Subcutaneous adipose tissue (tissue), 4 donors: ENCODE results near the gene ZNF853. TPM values are rescaled to one million over a fixed set of nuclear protein-coding genes. Genes with fewer than 3 reads are reported as not detected.

Experiments
- total RNA-seq, 4 donors: library from RNA; depleted of rRNA; stranded (reverse); fragments of >200 nt; gene quantifications; one replicate each; pipeline ENCODE4 v1.1.0, GENCODE V29; 2016
- TF ChIP-seq, protein P1 (sequence below): fragments of 450-650 bp; IDR thresholded peaks from one replicate; pipeline ENCODE4 v1.5.1; 2016; ENCODE audit warnings: low read depth, mild to moderate bottlenecking, control low read depth, antibody characterized with exemption, moderate library complexity

Gene ZNF853
- 1 to 10 TPM; 2.8 to 4.9 (median 4.6) TPM for total RNA-seq

DNA sequence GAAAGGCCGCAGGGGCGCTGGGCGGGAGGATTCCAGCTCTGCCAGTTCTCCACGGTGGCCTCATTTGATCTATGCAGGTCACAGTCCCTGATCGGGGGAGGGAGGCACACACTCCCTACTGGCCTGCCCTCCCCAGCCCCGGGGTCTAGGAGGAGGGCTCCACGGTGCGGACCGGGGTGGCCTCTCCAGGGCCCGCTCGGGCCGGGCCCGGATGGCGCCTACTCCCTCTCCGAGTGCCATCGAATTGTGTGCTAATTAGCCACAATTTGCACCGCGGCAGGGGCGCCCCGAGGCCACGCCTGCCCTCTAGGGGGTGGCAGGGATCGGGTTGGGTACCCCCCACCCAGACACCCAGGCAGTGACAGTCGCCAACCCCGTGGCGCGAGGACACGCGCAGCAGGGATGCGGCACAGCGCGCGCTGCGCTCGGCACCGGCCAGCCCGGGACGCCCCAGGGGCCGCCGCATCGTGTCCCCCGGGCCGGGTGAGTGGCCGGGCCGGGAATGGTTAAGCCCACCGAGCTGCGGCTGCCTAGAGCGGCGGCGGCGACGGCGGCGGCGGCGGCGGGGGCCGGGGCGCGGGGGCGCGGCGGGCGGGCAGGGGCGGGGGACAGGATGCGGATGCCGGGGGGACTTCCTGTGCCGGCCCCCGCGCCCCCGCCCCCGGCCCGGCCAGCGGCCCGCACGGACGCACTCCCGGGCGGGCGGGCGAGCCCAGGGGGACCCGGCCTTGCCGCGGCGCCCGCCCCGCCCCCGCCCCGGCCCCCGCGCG lies at the start of gene ZNF853:
Gene ZNF853, plus strand, starts transcription at position 658 of the 770 bp plus-strand sequence. CDS start 565 bp downstream, outside the sequence.
- TF ChIP-seq, protein P1, sequence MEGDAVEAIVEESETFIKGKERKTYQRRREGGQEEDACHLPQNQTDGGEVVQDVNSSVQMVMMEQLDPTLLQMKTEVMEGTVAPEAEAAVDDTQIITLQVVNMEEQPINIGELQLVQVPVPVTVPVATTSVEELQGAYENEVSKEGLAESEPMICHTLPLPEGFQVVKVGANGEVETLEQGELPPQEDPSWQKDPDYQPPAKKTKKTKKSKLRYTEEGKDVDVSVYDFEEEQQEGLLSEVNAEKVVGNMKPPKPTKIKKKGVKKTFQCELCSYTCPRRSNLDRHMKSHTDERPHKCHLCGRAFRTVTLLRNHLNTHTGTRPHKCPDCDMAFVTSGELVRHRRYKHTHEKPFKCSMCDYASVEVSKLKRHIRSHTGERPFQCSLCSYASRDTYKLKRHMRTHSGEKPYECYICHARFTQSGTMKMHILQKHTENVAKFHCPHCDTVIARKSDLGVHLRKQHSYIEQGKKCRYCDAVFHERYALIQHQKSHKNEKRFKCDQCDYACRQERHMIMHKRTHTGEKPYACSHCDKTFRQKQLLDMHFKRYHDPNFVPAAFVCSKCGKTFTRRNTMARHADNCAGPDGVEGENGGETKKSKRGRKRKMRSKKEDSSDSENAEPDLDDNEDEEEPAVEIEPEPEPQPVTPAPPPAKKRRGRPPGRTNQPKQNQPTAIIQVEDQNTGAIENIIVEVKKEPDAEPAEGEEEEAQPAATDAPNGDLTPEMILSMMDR = no peak

DNA sequence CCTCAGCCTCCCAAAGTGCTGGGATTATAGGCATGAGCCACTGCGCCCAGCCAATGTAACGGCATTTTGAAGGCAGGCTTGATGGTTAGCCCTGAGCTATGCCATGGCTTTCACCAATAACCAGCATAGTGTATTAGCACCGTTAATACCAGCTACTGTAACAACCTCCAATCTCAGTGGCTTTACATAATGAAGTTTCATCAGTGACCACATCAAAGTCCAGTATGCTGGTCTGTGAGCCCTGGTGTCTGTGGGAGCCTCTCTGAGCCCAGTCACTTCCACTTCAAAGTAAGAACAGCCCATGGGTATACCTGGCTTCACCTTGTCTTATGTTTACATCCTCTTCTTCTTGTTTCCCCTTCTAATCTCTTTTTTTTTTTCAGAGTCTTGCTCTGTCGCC lies 49.8 kb upstream of the ZNF853 start:
- TF ChIP-seq, protein P1 = no peak

DNA sequence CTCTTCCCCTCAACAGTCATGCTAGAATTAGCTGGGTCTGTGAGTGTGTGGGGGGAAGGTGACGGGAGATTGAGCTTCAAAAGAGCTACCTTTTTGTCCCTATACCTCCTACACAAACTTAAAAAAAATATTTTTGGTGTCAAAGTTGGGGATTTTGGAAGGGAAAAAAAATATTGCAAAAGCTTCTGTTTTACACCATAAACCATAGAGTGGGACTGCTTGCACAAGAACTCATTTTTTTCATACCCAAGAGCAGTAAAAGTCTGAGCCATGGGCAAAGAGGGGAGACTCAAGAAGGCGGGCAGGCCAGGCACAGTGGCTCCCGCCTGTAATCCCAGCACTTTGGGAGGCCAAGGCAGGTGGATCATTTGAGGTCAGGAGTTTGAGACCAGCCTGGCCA lies 47.5 kb upstream of the ZNF853 start:
- TF ChIP-seq, protein P1 = no peak

DNA sequence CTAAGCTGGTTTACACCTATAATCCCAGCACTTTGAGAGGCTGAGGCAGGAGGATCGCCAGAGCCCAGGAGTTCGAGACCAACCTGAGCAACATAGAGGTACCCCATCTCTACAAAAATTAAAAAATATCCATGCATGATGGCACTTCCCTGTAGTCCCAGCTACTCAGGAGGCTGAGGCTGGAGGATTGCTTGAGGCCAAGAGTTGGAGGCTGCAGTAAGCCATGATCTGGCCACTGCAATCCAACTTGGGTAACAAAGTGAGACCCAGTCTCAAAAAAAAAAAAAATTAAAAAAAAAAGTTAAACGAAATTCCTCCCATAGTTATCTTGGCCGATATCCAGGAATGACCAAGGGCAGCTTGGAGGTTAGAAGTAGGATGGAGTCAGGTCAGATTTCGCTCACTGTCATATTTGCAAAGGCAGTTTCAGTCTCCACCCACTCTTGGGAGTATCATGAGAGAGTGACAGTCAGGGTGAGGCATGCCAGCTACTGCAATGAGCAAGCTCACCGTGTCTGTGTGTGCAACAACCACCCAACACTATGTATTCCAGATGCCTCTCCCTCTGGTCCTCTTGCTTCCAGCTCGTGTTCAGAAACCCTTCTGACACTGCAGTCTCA lies 44.1 kb upstream of the ZNF853 start:
- TF ChIP-seq, protein P1 = no peak

DNA sequence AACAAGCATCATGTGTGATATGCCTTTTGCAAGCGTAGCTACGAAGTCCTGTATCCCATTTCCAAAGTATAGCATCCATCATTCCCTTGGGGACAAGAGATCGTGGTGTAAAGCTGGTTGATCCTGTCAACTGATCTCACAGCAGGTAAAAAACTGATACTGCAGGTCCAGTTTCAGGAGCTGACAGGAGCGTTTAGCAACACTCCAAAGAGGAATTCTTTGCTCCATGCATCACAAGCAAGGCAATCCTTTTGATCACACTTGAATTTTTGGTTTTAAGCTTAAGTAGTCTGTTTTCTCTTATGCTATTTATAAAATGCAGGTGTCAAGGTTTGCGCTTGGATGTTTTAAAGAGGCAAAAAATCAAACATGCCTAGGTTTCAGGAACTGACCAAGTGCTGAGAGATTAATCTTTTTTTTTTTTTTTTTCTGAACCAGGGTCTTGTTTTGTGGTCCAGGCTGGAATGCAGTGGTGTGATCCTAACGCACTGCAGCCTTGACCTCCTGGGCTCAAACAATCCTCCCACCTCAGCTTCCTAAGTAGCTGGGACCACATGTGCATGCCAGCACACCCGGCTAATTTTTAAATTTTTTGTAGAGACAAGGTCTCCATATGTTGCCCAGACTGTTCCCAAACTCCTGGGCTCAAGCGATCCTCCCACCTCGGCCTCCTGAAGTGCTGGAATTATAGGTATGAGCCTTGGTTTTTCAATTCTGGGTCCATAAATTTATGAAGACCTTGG lies 40.0 kb upstream of the ZNF853 start:
- TF ChIP-seq, protein P1 = no peak

DNA sequence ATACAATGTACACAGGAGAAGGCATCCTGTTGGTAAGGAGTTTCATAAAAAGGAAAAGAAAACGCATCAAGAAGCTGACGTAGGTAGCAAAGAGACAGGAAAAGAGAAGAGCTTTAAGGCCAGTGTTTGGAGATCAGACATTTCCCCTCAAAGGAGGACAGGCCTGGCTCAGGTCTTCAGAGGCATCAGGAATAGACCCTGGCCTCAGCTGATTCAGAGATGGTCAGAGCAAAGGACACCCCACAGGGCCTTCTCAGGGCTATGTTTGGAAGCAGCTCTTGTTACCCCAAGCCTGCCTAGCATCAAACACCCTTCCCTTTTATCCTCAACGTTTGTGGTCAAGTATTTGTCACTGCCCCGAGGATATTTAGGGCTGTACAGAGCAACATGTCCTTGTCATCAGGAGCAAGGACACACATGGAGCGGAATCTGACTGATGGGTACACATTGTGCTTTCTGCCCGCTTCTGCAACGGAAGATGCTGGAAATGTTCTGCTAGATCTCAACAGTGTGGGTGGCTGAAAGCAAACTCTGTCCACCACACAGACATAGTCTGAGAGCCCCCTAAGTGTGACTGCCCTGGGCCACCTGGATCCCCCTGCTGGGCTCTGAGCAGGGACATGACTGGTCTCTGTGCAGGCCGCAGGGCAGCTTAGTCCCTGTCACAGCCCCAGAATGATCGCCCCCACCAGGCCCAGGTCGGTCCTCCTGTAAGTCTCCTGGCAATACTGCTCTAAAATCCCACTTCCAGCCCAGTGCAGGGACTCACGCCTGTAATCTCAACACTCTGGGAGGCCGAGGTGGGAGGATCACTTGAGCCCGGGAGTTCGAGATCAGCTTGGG lies 39.2 kb upstream of the ZNF853 start:
- TF ChIP-seq, protein P1 = no peak
